SK-N-SH treated with all-trans-retinoic acid at 6 μM for 48 hours (cell line): Measurements from ENCODE around the gene SMARCA2.

Experiments
- PATZ1 ChIP-seq: fragments of 250-450 bp; sonication (Bioruptor Pico); IDR thresholded peaks from 2 replicates; pipeline ENCODE4 v1.8.0; 2020; ENCODE audit warnings: mild to moderate bottlenecking, moderate library complexity, borderline replicate concordance
- POU6F1 ChIP-seq: fragments of 250-450 bp; sonication (Bioruptor Pico); IDR thresholded peaks from 2 replicates; pipeline ENCODE4 v1.8.0; 2021; ENCODE audit warnings: low read depth, mild to moderate bottlenecking, moderate library complexity, borderline replicate concordance
- PPARA ChIP-seq: fragments of 250-450 bp; sonication (Bioruptor Pico); IDR thresholded peaks from 2 replicates; pipeline ENCODE4 v1.5.0; 2020; ENCODE audit warnings: mild to moderate bottlenecking, borderline replicate concordance
- RARB ChIP-seq: fragments of 250-450 bp; sonication (Bioruptor Pico); IDR thresholded peaks from 2 replicates; pipeline ENCODE4 v1.8.0; 2021; ENCODE audit warnings: mild to moderate bottlenecking, moderate library complexity
- TCF4 ChIP-seq: fragments of 250-450 bp; sonication (Bioruptor Pico); IDR thresholded peaks from 2 replicates; pipeline ENCODE4 v1.8.0; 2021; ENCODE audit warnings: mild to moderate bottlenecking, moderate library complexity, borderline replicate concordance
- TOX ChIP-seq: fragments of 250-450 bp; sonication (Bioruptor Pico); IDR thresholded peaks from 2 replicates; pipeline ENCODE4 v1.8.0; 2021; ENCODE audit warnings: mild to moderate bottlenecking, moderate library complexity, borderline replicate concordance
- ZC3H10 ChIP-seq: fragments of 250-450 bp; sonication (Bioruptor Pico); IDR thresholded peaks from 2 replicates; pipeline ENCODE4 v1.5.1; 2021; ENCODE audit warnings: mild to moderate bottlenecking, moderate library complexity
- ZFP30 ChIP-seq: fragments of 450-650 bp; formaldehyde crosslinking; IDR thresholded peaks from 2 replicates; pipeline ENCODE4 v1.5.0; 2022; ENCODE audit warnings: mild to moderate bottlenecking, moderate library complexity
- ZNF565 ChIP-seq: fragments of 450-650 bp; formaldehyde crosslinking; conservative IDR thresholded peaks from 2 replicates; pipeline ENCODE4 v1.5.0; 2020; ENCODE audit warnings: low read depth, mild to moderate bottlenecking, moderate library complexity
- ZNF8 ChIP-seq: fragments of 450-650 bp; formaldehyde crosslinking; IDR thresholded peaks from 2 replicates; pipeline ENCODE4 v1.5.0; 2020; ENCODE audit warnings: mild to moderate bottlenecking, moderate library complexity
- TF ChIP-seq, protein P1 (sequence below): fragments of 250-450 bp; sonication (Bioruptor Pico); IDR thresholded peaks from 2 replicates; pipeline ENCODE4 v1.5.1; 2021; ENCODE audit warnings: mild to moderate bottlenecking, moderate library complexity
- TF ChIP-seq, protein P2 (sequence below): fragments of 250-450 bp; sonication (Bioruptor Pico); IDR thresholded peaks from 2 replicates; pipeline ENCODE4 v1.5.1; 2020; ENCODE audit warnings: low read depth, mild to moderate bottlenecking, moderate library complexity

DNA sequence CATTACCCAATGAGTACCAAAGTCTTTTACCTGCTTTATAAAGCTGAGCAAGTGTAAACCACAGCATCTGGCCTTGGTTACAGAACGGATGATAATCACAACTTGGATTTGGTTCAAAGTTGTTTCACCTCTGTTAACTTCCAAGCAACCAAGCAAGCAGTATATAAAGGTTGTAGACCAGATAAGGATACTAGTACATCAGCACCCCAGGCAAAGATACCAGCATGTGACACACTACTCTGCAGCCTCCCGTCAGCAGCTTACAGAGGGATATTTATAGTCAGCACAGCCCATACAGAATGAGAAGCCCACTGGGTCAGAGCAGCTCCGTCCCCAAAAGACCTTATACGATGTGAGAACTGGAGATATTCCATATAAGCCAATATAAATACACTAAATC is 193.3 kb downstream of the SMARCA2 start:
- TF ChIP-seq PATZ1 (CRISPR knock-in tag) (no peak), POU6F1 (CRISPR knock-in tag) (no peak), PPARA (no peak), RARB (CRISPR knock-in tag) (no peak), ZFP30 (no peak), TOX (CRISPR knock-in tag) (no peak), ZNF8 (CRISPR knock-in tag) (no peak), TCF4 (CRISPR knock-in tag) (no peak), ZNF565 (CRISPR knock-in tag) (no peak), ZC3H10 (CRISPR knock-in tag) (no peak)
- TF ChIP-seq, protein P1, sequence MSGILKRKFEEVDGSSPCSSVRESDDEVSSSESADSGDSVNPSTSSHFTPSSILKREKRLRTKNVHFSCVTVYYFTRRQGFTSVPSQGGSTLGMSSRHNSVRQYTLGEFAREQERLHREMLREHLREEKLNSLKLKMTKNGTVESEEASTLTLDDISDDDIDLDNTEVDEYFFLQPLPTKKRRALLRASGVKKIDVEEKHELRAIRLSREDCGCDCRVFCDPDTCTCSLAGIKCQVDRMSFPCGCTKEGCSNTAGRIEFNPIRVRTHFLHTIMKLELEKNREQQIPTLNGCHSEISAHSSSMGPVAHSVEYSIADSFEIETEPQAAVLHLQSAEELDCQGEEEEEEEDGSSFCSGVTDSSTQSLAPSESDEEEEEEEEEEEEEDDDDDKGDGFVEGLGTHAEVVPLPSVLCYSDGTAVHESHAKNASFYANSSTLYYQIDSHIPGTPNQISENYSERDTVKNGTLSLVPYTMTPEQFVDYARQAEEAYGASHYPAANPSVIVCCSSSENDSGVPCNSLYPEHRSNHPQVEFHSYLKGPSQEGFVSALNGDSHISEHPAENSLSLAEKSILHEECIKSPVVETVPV (CRISPR knock-in tag) = no peak
- TF ChIP-seq, protein P2, sequence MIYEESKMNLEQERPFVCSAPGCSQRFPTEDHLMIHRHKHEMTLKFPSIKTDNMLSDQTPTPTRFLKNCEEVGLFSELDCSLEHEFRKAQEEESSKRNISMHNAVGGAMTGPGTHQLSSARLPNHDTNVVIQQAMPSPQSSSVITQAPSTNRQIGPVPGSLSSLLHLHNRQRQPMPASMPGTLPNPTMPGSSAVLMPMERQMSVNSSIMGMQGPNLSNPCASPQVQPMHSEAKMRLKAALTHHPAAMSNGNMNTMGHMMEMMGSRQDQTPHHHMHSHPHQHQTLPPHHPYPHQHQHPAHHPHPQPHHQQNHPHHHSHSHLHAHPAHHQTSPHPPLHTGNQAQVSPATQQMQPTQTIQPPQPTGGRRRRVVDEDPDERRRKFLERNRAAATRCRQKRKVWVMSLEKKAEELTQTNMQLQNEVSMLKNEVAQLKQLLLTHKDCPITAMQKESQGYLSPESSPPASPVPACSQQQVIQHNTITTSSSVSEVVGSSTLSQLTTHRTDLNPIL = no peak
